A673 (cell line): ENCODE measurements around the gene CCDC196.

Experiments
- EZH2 ChIP-seq: fragments of 200-600 bp; sonication (generic); IDR thresholded peaks from 2 replicates; pipeline ENCODE4 v1.6.1; 2017; ENCODE audit warnings: borderline replicate concordance, low read depth, mild to moderate bottlenecking, mixed read lengths, antibody characterized with exemption, low read length; ENCODE audit not compliant: poor library complexity, severe bottlenecking
- TF ChIP-seq, protein P1 (sequence below): fragments of 300-800, 200-600 bp; sonication (generic); conservative IDR thresholded peaks from 2 replicates; pipeline ENCODE4 v1.5.1; 2017; ENCODE audit warnings: low read depth, mild to moderate bottlenecking, antibody characterized with exemption, low read length, moderate library complexity, mixed read lengths

DNA sequence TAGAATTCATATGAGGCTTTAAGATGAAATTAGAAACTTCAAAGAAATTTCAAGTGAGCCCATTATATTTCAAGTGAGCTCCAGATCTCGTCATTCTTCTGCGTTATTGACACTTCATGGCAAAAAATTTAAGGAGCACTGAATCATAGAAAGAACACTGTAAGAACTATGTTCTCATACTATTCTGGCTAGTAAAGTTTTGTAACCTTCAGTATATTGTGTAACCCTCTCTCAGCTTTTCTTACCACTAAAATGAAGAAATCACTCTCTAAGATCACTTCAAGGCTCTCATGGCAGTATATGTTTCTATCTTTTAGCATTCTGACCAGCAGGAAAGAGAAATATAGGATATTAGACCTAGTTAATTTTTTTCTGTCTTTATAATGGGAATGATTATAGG, 28.0 kb downstream of the CCDC196 start:
- TF ChIP-seq, protein P1, sequence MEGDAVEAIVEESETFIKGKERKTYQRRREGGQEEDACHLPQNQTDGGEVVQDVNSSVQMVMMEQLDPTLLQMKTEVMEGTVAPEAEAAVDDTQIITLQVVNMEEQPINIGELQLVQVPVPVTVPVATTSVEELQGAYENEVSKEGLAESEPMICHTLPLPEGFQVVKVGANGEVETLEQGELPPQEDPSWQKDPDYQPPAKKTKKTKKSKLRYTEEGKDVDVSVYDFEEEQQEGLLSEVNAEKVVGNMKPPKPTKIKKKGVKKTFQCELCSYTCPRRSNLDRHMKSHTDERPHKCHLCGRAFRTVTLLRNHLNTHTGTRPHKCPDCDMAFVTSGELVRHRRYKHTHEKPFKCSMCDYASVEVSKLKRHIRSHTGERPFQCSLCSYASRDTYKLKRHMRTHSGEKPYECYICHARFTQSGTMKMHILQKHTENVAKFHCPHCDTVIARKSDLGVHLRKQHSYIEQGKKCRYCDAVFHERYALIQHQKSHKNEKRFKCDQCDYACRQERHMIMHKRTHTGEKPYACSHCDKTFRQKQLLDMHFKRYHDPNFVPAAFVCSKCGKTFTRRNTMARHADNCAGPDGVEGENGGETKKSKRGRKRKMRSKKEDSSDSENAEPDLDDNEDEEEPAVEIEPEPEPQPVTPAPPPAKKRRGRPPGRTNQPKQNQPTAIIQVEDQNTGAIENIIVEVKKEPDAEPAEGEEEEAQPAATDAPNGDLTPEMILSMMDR: no peak
- no peak for TF ChIP-seq EZH2
